Astrocyte (in vitro differentiated cells and primary cell): ENCODE results near the gene FBXW8. TPM values are rescaled to one million over a fixed set of nuclear protein-coding genes. Genes with fewer than 3 reads are reported as not detected.
A peak's percentile ranks its signal among the peaks of the same experiment; 100 is the strongest.

Experiments
- DNase-seq: peaks from one replicate; pipeline ENCODE4 v3.0.0-alpha.2; 2010; ENCODE audit warnings: low read depth
- FAIRE-seq: peaks from 2 replicates; lab custom pipeline; 2011; peaks lifted over from hg19 to GRCh38; lab: Jason Lieb, UNC
- H2AFZ ChIP-seq: 2 replicates; pipeline ENCODE4 v1.6.0; 2012; ENCODE audit warnings: low read depth, low read length, inconsistent platforms
- H3K27ac ChIP-seq: 2 replicates; pipeline ENCODE4 v1.5.1; 2011; ENCODE audit warnings: low read depth, low read length, inconsistent platforms
- H3K27me3 ChIP-seq: 2 replicates; pipeline ENCODE4 v1.6.0; 2011; ENCODE audit warnings: low read length, inconsistent platforms; ENCODE audit not compliant: insufficient read depth
- H3K36me3 ChIP-seq: 2 replicates; pipeline ENCODE4 v1.5.1; 2011; ENCODE audit warnings: low read length, inconsistent platforms; ENCODE audit not compliant: insufficient read depth
- H3K4me1 ChIP-seq: 2 replicates; pipeline ENCODE4 v1.5.1; 2011; ENCODE audit warnings: low read length, inconsistent platforms; ENCODE audit not compliant: insufficient read depth
- H3K4me2 ChIP-seq: 2 replicates; pipeline ENCODE4 v1.6.0; 2012; ENCODE audit warnings: low read length, inconsistent platforms
- H3K4me3 ChIP-seq: 2 replicates; pipeline ENCODE4 v1.5.1; 2011; ENCODE audit warnings: low read depth, mild to moderate bottlenecking, low read length, inconsistent platforms; ENCODE audit not compliant: insufficient read depth
- H3K79me2 ChIP-seq: 2 replicates; pipeline ENCODE4 v1.6.0; 2012; ENCODE audit warnings: mild to moderate bottlenecking, low read length, inconsistent platforms; ENCODE audit not compliant: insufficient read depth
- H3K9ac ChIP-seq: 2 replicates; pipeline ENCODE4 v1.6.0; 2012; ENCODE audit warnings: mild to moderate bottlenecking, low read length, inconsistent platforms
- H3K9me3 ChIP-seq: 2 replicates; pipeline ENCODE4 v1.5.1; 2012; ENCODE audit warnings: low read depth, mild to moderate bottlenecking, low read length, inconsistent platforms; ENCODE audit not compliant: insufficient read depth
- H4K20me1 ChIP-seq: 2 replicates; pipeline ENCODE4 v1.6.0; 2012; ENCODE audit warnings: low read length, inconsistent platforms; ENCODE audit not compliant: insufficient read depth
- H3K27ac Mint-ChIP-seq: one replicate; pipeline ENCODE4 v1.8.0; 2021; ENCODE audit warnings: mild to moderate bottlenecking, mixed read lengths; ENCODE audit not compliant: unreplicated experiment
- H3K27me3 Mint-ChIP-seq: one replicate; pipeline ENCODE4 v1.8.0; 2021; ENCODE audit warnings: low read depth, mixed read lengths; ENCODE audit not compliant: unreplicated experiment
- H3K36me3 Mint-ChIP-seq: one replicate; pipeline ENCODE4 v1.8.0; 2021; ENCODE audit warnings: low read depth, mixed read lengths; ENCODE audit not compliant: unreplicated experiment
- H3K4me1 Mint-ChIP-seq: one replicate; pipeline ENCODE4 v1.8.0; 2021; ENCODE audit warnings: low read depth, mixed read lengths; ENCODE audit not compliant: unreplicated experiment
- H3K4me3 Mint-ChIP-seq: one replicate; pipeline ENCODE4 v1.8.0; 2021; ENCODE audit warnings: mild to moderate bottlenecking, moderate library complexity, mixed read lengths; ENCODE audit not compliant: unreplicated experiment
- H3K9me3 Mint-ChIP-seq: one replicate; pipeline ENCODE4 v1.8.0; 2021; ENCODE audit warnings: mild to moderate bottlenecking, mixed read lengths; ENCODE audit not compliant: unreplicated experiment
- CTCF ChIP-seq: IDR thresholded peaks from 2 replicates; pipeline ENCODE4 v1.5.1; 2011; ENCODE audit warnings: low read depth, mild to moderate bottlenecking, inconsistent platforms, low read length, moderate library complexity; ENCODE audit not compliant: insufficient read depth
- EZH2 ChIP-seq: IDR thresholded peaks from 2 replicates; pipeline ENCODE4 v1.6.1; 2012; ENCODE audit warnings: mild to moderate bottlenecking, low read length, inconsistent platforms; ENCODE audit not compliant: insufficient read depth
- total RNA-seq: library from RNA; stranded (reverse); gene quantifications from 2 replicates; pipeline ENCODE4 v1.2.1, GENCODE V29; 2021

Gene FBXW8
- total RNA-seq, 1 donor from 2014 or later, result 26.4 TPM

DNA sequence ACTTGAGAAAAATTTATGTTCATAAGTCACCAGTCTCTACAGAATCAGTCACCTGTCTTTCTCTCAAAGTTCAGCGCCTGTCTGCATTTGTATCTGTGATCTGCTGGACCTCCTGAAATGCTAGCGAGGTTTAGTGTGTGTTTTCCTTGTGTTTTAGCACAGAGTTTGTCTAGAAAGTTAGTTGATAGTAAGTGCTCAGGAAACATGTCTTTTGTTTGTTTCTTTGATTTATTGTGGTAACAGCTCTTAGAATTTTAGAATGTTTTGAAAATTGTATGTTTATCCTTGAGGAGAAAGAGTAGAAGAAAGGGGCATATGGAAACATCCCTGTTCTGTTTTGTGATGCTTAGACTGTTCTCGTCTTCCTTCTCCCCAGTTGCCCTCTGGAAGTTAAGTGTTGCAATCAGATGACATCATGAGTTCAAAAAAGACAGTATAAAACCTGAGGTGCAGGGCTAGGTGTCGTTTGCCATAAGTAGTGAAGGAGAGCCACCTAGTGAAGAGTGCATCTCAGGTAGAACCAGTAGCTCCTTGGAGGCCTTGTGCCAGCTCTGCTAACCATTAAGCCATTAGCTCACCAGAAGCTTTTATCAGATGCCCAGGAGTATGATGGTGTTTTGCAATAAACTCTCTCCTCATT is 44.8 kb downstream of the FBXW8 start:
- no peak overlapping the region for H3K4me3 ChIP-seq
- no peaks in the 10 kb centered on the region for H3K9me3 Mint-ChIP-seq
- H3K27me3 ChIP-seq, result no peaks in the 10 kb centered on the region
- no peaks in the 10 kb centered on the region for H3K9me3 ChIP-seq
- no peak overlapping the region for H3K9ac ChIP-seq
- no peaks in the 10 kb centered on the region for H3K4me1 ChIP-seq
- no peak for TF ChIP-seq CTCF
- TF ChIP-seq EZH2, result no peak
- peaks cover 7% of the 10 kb centered on the region for H3K4me1 Mint-ChIP-seq
- FAIRE-seq, result no peak
- no peaks in the 10 kb centered on the region for H3K79me2 ChIP-seq
- no peak overlapping the region for H2AFZ ChIP-seq
- no peak overlapping the region for H3K27ac ChIP-seq
- H3K4me3 Mint-ChIP-seq, result no peak overlapping the region
- H3K36me3 ChIP-seq, result peaks cover 14% of the 10 kb centered on the region
- no peak overlapping the region for H3K4me2 ChIP-seq
- H3K36me3 Mint-ChIP-seq, result peaks cover 6% of the 10 kb centered on the region
- no peak overlapping the region for H3K27ac Mint-ChIP-seq
- H3K27me3 Mint-ChIP-seq, result no peaks in the 10 kb centered on the region
- DNase-seq, result no peak
- peaks cover 53% of the 10 kb centered on the region for H4K20me1 ChIP-seq

DNA sequence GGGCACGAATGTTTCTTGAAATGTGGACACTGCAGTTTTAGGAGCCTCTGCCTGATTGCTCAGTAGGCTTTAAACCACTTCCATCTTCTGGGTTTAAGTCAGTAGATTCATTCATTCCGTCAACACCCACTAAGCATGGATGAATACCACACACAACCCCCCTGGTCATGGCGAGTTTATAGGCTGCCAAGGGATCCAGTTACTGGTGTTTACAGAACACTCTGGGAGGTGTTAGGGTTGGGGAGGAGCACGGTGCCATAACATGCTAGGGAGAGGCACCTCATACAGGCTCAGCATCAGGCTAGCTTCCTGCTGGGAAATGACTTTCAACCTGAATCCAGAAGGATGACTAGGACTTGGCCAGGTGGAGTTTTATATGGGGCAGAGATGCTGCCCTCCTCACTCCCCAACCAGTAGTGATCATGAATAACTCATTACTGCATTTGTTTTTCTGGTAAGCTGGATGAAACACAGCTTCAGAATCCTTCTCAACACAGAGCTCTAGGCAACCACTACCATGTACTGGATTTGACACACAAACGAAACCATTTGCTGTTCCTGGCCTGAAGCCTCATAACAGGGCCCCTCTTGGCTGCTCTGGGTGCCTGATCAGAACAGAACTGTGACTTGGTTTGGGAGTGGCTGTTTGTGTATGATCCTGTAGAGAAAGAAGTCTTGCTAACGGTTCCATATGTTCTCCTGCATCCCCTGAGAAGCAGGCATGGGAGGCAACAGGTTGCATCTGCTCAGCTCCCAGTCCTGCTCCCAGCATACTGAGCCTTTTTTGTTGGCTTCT is 47.9 kb downstream of the FBXW8 start:
- no peak overlapping the region for H3K27ac ChIP-seq
- no peak overlapping the region for H3K9ac ChIP-seq
- H3K36me3 ChIP-seq, result peaks cover 6% of the 10 kb centered on the region
- Mint-ChIP-seq H3K36me3 (peaks cover 6% of the 10 kb centered on the region), H3K4me3 (no peak overlapping the region), H3K27me3 (no peaks in the 10 kb centered on the region), H3K9me3 (no peaks in the 10 kb centered on the region), H3K4me1 (peaks cover 23% of the 10 kb centered on the region), H3K27ac (no peak overlapping the region)
- H3K4me2 ChIP-seq, result peak overlapping the region; percentile 9
- no peak overlapping the region for H2AFZ ChIP-seq
- H3K79me2 ChIP-seq, result no peaks in the 10 kb centered on the region
- DNase-seq (no peak), FAIRE-seq (no peak)
- H4K20me1 ChIP-seq, result peaks cover 70% of the 10 kb centered on the region
- no peak overlapping the region for H3K4me3 ChIP-seq
- TF ChIP-seq CTCF (no peak), EZH2 (no peak)
- no peaks in the 10 kb centered on the region for H3K9me3 ChIP-seq
- no peaks in the 10 kb centered on the region for H3K27me3 ChIP-seq
- H3K4me1 ChIP-seq, result no peaks in the 10 kb centered on the region

DNA sequence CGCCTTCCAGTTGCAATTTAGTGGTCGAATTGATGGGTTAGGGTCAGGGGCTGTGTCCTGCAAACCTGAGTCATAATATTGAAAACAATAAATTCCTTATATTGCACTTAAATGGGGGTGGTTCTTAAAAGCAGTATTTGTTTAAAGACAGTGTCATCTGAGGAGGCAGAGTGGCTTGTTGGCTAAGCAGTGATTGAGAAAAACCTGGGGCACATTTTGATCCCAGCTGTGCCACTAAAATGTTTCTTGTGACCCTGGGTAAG is 48.4 kb downstream of the FBXW8 start:
- Mint-ChIP-seq H3K27ac (no peak overlapping the region), H3K36me3 (peaks cover 8% of the 10 kb centered on the region), H3K9me3 (no peaks in the 10 kb centered on the region), H3K4me3 (no peak overlapping the region), H3K27me3 (no peaks in the 10 kb centered on the region), H3K4me1 (peaks cover 28% of the 10 kb centered on the region)
- H3K4me1 ChIP-seq, result no peaks in the 10 kb centered on the region
- H3K27ac ChIP-seq, result no peak overlapping the region
- no peaks in the 10 kb centered on the region for H3K27me3 ChIP-seq
- DNase-seq (no peak), FAIRE-seq (no peak)
- H3K79me2 ChIP-seq, result no peaks in the 10 kb centered on the region
- H3K9ac ChIP-seq, result no peak overlapping the region
- no peak overlapping the region for H3K4me2 ChIP-seq
- H2AFZ ChIP-seq, result no peak overlapping the region
- H3K4me3 ChIP-seq, result no peak overlapping the region
- H3K36me3 ChIP-seq, result peaks cover 6% of the 10 kb centered on the region
- TF ChIP-seq CTCF, result no peak
- no peak for TF ChIP-seq EZH2
- peaks cover 75% of the 10 kb centered on the region for H4K20me1 ChIP-seq
- no peaks in the 10 kb centered on the region for H3K9me3 ChIP-seq
